ENCODE measurements around the gene PRR16. TPM values are rescaled to one million over a fixed set of nuclear protein-coding genes. Genes with fewer than 3 reads are reported as not detected.

The PRR16 gene
- total and polyA plus RNA-seq, 2 donors, result 0.05 to 0.66 TPM

DNA sequence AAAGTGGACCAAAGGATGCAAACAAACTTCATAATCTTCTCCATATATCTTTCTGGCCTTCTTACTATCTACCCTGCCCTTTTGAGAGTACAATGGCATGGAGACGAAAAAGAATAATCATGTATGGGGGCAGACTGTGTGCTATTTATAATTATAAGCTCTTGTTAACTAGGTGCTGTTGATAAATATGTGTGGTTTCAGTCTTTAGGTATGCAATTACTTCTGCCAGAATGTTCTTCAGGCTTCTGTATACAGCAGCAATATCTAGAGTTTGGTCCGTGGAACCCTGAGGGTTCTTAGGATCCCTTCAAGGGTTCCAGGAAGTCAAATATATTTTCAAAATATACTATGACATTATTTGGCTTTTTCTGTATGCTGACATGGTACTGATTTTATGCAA lies 20.5 kb upstream of the PRR16 start:
- Histone ChIP-seq H3K27ac (ENCODE audit: low read depth in 1 of 2, low read length in 1 of 2) (no peak overlapping the region), H3K4me1 (ENCODE audit: control insufficient read depth in 2 of 2, insufficient read depth in 2 of 2, low read length in 2 of 2) (no peaks in the 10 kb centered on the region), H3K36me3 (ENCODE audit: control insufficient read depth in 2 of 2, insufficient read depth in 2 of 2, low read length in 1 of 2) (no peaks in the 10 kb centered on the region), H3K9me3 (ENCODE audit: control insufficient read depth in 2 of 2, insufficient read depth in 1 of 2, low read length in 1 of 2) (no peaks in the 10 kb centered on the region), H3K4me3 (ENCODE audit: low read length in 2 of 2) (no peak overlapping the region), H3K27me3 (ENCODE audit: control insufficient read depth in 2 of 2, insufficient read depth in 1 of 2, low read length in 1 of 2) (no peaks in the 10 kb centered on the region)
- no peak for DNase-seq (ENCODE audit: low read depth in 6 of 9, low spot score in 9 of 9)
- WGBS, result 93% methylated on average over 2 of the region's 2 CpGs

DNA sequence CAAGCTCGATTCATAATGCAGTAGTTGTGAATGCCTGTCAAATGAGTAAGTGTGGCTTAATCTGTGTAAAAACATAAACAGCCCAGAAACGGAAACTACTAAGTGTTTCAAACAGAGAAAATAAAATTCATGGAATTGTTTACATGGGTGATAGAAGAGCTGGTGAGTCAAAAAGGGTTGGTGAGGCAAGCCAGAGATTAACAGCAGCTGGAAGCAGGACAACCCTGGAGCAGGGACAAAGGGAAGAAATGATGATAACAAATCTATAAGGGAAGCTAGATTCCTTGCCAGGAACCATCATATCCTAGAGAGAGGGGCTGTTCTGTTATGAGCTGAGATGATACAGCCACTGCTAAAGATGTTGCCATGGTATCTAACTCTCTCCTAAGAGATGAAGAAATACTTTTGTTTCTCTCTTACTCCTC lies 18.0 kb upstream of the PRR16 start:
- H3K36me3 ChIP-seq (ENCODE audit: control insufficient read depth in 2 of 2, insufficient read depth in 2 of 2, low read length in 1 of 2), result no peaks in the 10 kb centered on the region
- DNase-seq (ENCODE audit: low read depth in 6 of 9, low spot score in 9 of 9), result no peak
- no peaks in the 10 kb centered on the region for H3K4me1 ChIP-seq (ENCODE audit: control insufficient read depth in 2 of 2, insufficient read depth in 2 of 2, low read length in 2 of 2)
- no peak overlapping the region for H3K4me3 ChIP-seq (ENCODE audit: low read length in 2 of 2)
- no peaks in the 10 kb centered on the region for H3K27me3 ChIP-seq (ENCODE audit: control insufficient read depth in 2 of 2, insufficient read depth in 1 of 2, low read length in 1 of 2)
- 91% methylated on average over 2 of the region's 2 CpGs for WGBS
- no peaks in the 10 kb centered on the region for H3K9me3 ChIP-seq (ENCODE audit: control insufficient read depth in 2 of 2, insufficient read depth in 1 of 2, low read length in 1 of 2)
- H3K27ac ChIP-seq (ENCODE audit: low read depth in 1 of 2, low read length in 1 of 2), result no peak overlapping the region

GRCh38 chr5:120446901-120447300 lies 17.2 kb upstream of the PRR16 start:
- H3K9me3 ChIP-seq (ENCODE audit: control insufficient read depth in 2 of 2, insufficient read depth in 1 of 2, low read length in 1 of 2), result no peaks in the 10 kb centered on the region
- no peak overlapping the region for H3K4me3 ChIP-seq (ENCODE audit: low read length in 2 of 2)
- H3K36me3 ChIP-seq (ENCODE audit: control insufficient read depth in 2 of 2, insufficient read depth in 2 of 2, low read length in 1 of 2), result no peaks in the 10 kb centered on the region
- DNase-seq (ENCODE audit: low read depth in 6 of 9, low spot score in 9 of 9), result no peak
- H3K27me3 ChIP-seq (ENCODE audit: control insufficient read depth in 2 of 2, insufficient read depth in 1 of 2, low read length in 1 of 2), result no peaks in the 10 kb centered on the region
- H3K4me1 ChIP-seq (ENCODE audit: control insufficient read depth in 2 of 2, insufficient read depth in 2 of 2, low read length in 2 of 2), result no peaks in the 10 kb centered on the region
- H3K27ac ChIP-seq (ENCODE audit: low read depth in 1 of 2, low read length in 1 of 2), result no peak overlapping the region
- 99% methylated on average over 2 of the region's 2 CpGs for WGBS

DNA sequence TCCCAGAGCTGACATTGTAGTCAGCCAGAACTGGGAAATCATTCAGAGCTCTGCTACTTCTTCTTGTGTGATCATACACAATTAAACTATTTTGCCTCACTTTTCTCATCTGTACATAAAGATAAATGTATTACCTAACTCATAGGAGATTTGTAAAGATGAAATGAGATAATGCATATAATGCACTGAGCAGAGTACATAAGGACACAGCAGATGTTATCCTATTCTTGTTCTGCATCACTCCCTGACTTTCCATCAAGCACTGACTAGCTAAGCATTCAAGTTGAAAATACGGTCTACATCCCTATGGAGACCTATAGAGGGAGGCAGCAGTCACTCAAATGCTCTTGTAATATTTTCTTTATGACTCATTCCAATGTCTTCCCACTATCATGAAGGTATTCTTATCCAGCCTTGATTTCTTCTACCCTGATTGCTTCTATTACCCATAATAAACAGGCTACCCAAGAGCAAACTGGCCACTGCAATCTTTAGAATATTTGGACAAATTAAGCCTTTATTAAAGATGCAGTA lies 16.3 kb upstream of the PRR16 start:
- Histone ChIP-seq H3K9me3 (ENCODE audit: control insufficient read depth in 2 of 2, insufficient read depth in 1 of 2, low read length in 1 of 2) (no peaks in the 10 kb centered on the region), H3K4me3 (ENCODE audit: low read length in 2 of 2) (no peak overlapping the region), H3K27ac (ENCODE audit: low read depth in 1 of 2, low read length in 1 of 2) (no peak overlapping the region), H3K4me1 (ENCODE audit: control insufficient read depth in 2 of 2, insufficient read depth in 2 of 2, low read length in 2 of 2) (no peaks in the 10 kb centered on the region), H3K36me3 (ENCODE audit: control insufficient read depth in 2 of 2, insufficient read depth in 2 of 2, low read length in 1 of 2) (no peaks in the 10 kb centered on the region), H3K27me3 (ENCODE audit: control insufficient read depth in 2 of 2, insufficient read depth in 1 of 2, low read length in 1 of 2) (no peaks in the 10 kb centered on the region)
- DNase-seq (ENCODE audit: low read depth in 6 of 9, low spot score in 9 of 9), result no peak
- 90% methylated on average over 1 of the region's 1 CpG for WGBS

DNA sequence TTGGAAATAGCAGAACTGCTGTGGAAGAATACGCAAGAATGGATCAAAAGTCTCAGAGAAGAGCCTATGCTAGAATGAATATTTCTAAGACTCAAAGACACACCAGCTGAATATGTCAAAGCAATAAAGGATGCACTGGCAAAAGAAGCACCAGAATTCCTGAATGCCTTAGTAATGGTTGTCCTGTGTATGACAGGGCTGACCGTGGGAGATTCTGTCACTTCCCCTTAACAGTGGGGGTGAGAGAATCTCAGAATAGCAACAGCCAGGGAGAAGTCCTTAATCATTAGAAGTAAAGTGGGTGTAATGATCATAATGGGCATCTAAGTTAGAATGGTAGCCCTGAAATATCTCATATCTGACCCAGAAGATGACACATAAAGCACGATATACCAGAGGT lies 14.6 kb upstream of the PRR16 start:
- no peaks in the 10 kb centered on the region for H3K36me3 ChIP-seq (ENCODE audit: control insufficient read depth in 2 of 2, insufficient read depth in 2 of 2, low read length in 1 of 2)
- H3K4me1 ChIP-seq (ENCODE audit: control insufficient read depth in 2 of 2, insufficient read depth in 2 of 2, low read length in 2 of 2), result no peaks in the 10 kb centered on the region
- WGBS, result 91% methylated on average over 3 of the region's 3 CpGs
- no peaks in the 10 kb centered on the region for H3K9me3 ChIP-seq (ENCODE audit: control insufficient read depth in 2 of 2, insufficient read depth in 1 of 2, low read length in 1 of 2)
- no peak overlapping the region for H3K27ac ChIP-seq (ENCODE audit: low read depth in 1 of 2, low read length in 1 of 2)
- no peak overlapping the region for H3K4me3 ChIP-seq (ENCODE audit: low read length in 2 of 2)
- no peak for DNase-seq (ENCODE audit: low read depth in 6 of 9, low spot score in 9 of 9)
- H3K27me3 ChIP-seq (ENCODE audit: control insufficient read depth in 2 of 2, insufficient read depth in 1 of 2, low read length in 1 of 2), result no peaks in the 10 kb centered on the region

GRCh38 chr5:120450910-120451309 lies 13.2 kb upstream of the PRR16 start:
- H3K4me3 ChIP-seq (ENCODE audit: low read length in 2 of 2), result no peak overlapping the region
- no peaks in the 10 kb centered on the region for H3K4me1 ChIP-seq (ENCODE audit: control insufficient read depth in 2 of 2, insufficient read depth in 2 of 2, low read length in 2 of 2)
- H3K36me3 ChIP-seq (ENCODE audit: control insufficient read depth in 2 of 2, insufficient read depth in 2 of 2, low read length in 1 of 2), result no peaks in the 10 kb centered on the region
- H3K27me3 ChIP-seq (ENCODE audit: control insufficient read depth in 2 of 2, insufficient read depth in 1 of 2, low read length in 1 of 2), result no peaks in the 10 kb centered on the region
- 97% methylated on average over 5 of the region's 5 CpGs for WGBS
- no peak for DNase-seq (ENCODE audit: low read depth in 6 of 9, low spot score in 9 of 9)
- H3K9me3 ChIP-seq (ENCODE audit: control insufficient read depth in 2 of 2, insufficient read depth in 1 of 2, low read length in 1 of 2), result no peaks in the 10 kb centered on the region
- no peak overlapping the region for H3K27ac ChIP-seq (ENCODE audit: low read depth in 1 of 2, low read length in 1 of 2)

DNA sequence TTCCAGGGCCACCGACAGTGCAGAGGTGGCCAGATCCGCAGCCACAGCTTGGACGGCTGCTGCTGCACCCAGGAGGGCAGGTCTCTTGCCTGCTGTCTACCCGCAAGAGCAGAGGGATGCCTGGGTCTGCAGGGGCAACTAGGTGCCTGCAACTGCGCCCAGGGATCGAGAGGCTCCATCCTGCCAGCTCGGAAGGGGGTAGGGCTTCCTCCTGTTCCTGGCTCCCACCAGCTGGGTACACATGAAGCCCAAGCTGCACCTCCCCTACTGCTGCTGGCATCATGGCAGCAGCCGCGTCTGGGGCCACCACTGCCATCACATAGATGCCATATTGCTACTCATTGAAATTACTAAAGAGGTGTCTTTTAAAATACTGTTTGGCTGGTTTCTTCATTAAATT lies 12.7 kb upstream of the PRR16 start:
- DNase-seq (ENCODE audit: low read depth in 6 of 9, low spot score in 9 of 9), result no peak
- WGBS, result 96% methylated on average over 9 of the region's 9 CpGs
- H3K4me3 ChIP-seq (ENCODE audit: low read length in 2 of 2), result no peak overlapping the region
- H3K9me3 ChIP-seq (ENCODE audit: control insufficient read depth in 2 of 2, insufficient read depth in 1 of 2, low read length in 1 of 2), result no peaks in the 10 kb centered on the region
- no peak overlapping the region for H3K27ac ChIP-seq (ENCODE audit: low read depth in 1 of 2, low read length in 1 of 2)
- H3K27me3 ChIP-seq (ENCODE audit: control insufficient read depth in 2 of 2, insufficient read depth in 1 of 2, low read length in 1 of 2), result no peaks in the 10 kb centered on the region
- no peaks in the 10 kb centered on the region for H3K4me1 ChIP-seq (ENCODE audit: control insufficient read depth in 2 of 2, insufficient read depth in 2 of 2, low read length in 2 of 2)
- no peaks in the 10 kb centered on the region for H3K36me3 ChIP-seq (ENCODE audit: control insufficient read depth in 2 of 2, insufficient read depth in 2 of 2, low read length in 1 of 2)

DNA sequence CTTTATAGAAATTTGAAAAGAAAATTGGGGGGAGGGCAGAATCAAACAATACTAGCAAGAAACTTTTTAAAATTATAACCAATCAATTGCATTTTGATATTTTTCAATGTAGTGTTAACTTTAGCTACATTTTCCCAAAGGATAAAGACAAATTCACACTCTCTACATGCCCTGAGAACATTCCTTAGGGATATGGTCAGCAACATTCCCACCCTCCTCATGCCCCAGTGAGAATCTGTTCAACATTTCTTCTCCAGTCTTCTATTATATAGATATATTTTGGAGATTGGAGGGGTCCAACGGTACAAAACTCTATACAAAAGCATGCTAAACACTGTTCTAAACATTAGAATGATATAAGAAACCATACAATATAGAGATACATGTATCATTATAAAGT lies 11.6 kb upstream of the PRR16 start:
- no peak for DNase-seq (ENCODE audit: low read depth in 6 of 9, low spot score in 9 of 9)
- H3K4me1 ChIP-seq (ENCODE audit: control insufficient read depth in 2 of 2, insufficient read depth in 2 of 2, low read length in 2 of 2), result no peaks in the 10 kb centered on the region
- H3K36me3 ChIP-seq (ENCODE audit: control insufficient read depth in 2 of 2, insufficient read depth in 2 of 2, low read length in 1 of 2), result no peaks in the 10 kb centered on the region
- no peak overlapping the region for H3K27ac ChIP-seq (ENCODE audit: low read depth in 1 of 2, low read length in 1 of 2)
- WGBS, result 90% methylated on average over 1 of the region's 1 CpG
- H3K4me3 ChIP-seq (ENCODE audit: low read length in 2 of 2), result no peak overlapping the region
- H3K9me3 ChIP-seq (ENCODE audit: control insufficient read depth in 2 of 2, insufficient read depth in 1 of 2, low read length in 1 of 2), result no peaks in the 10 kb centered on the region
- H3K27me3 ChIP-seq (ENCODE audit: control insufficient read depth in 2 of 2, insufficient read depth in 1 of 2, low read length in 1 of 2), result no peaks in the 10 kb centered on the region

GRCh38 chr5:120454094-120454798 lies 9.9 kb upstream of the PRR16 start:
- Histone ChIP-seq H3K4me3 (ENCODE audit: low read length in 2 of 2) (no peak overlapping the region), H3K4me1 (ENCODE audit: control insufficient read depth in 2 of 2, insufficient read depth in 2 of 2, low read length in 2 of 2) (no peaks in the 10 kb centered on the region), H3K27ac (ENCODE audit: low read depth in 1 of 2, low read length in 1 of 2) (no peak overlapping the region), H3K27me3 (ENCODE audit: control insufficient read depth in 2 of 2, insufficient read depth in 1 of 2, low read length in 1 of 2) (no peaks in the 10 kb centered on the region), H3K9me3 (ENCODE audit: control insufficient read depth in 2 of 2, insufficient read depth in 1 of 2, low read length in 1 of 2) (no peaks in the 10 kb centered on the region), H3K36me3 (ENCODE audit: control insufficient read depth in 2 of 2, insufficient read depth in 2 of 2, low read length in 1 of 2) (no peaks in the 10 kb centered on the region)
- 96% methylated on average over 1 of the region's 1 CpG for WGBS
- DNase-seq (ENCODE audit: low read depth in 6 of 9, low spot score in 9 of 9), result no peak
